ENCODE data around the gene KCNQ1. TPM values are rescaled to one million over a fixed set of nuclear protein-coding genes. Genes with fewer than 3 reads are reported as not detected.

The KCNQ1 gene
- total and polyA plus RNA-seq, 2 of the 13 experiments (the other 11 are each of a cell fraction or from before 2014, with no cell fraction given), result 0.02 to 0.08 TPM

DNA sequence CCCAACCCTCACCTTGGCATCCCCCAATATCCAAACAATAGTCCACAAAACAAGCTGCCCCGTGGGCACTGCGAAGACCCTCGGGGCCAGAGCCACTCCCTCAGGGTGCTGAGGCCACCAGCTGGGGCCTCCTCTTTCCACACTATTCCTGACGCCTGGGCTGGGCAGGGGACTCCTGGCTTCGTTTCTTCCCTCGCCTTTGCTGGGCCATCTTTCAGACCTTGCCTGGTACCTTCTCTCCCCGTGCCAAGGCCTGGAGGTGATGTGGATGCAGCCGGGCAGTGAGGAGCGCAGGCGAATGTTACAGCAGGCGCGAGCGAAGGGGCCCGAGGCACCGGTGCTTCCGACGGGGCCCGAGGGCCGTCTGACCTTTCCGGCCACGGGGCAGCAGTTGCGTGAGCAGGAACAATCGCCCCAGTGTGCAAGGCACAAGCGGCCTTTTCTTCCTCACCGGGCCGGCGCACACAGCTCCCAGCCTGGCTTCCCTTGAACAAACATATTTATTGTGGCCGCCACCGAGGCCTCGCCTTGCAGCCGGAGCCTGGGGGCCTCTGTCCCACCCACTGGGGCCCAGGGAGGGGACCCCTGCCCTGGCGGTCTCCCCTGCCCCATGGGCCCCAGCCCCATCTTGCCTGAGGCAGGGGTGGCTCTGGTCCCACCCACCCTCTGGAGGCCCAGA lies 287.6 kb downstream of the KCNQ1 start (continued):
- TF ChIP-seq, protein P1, sequence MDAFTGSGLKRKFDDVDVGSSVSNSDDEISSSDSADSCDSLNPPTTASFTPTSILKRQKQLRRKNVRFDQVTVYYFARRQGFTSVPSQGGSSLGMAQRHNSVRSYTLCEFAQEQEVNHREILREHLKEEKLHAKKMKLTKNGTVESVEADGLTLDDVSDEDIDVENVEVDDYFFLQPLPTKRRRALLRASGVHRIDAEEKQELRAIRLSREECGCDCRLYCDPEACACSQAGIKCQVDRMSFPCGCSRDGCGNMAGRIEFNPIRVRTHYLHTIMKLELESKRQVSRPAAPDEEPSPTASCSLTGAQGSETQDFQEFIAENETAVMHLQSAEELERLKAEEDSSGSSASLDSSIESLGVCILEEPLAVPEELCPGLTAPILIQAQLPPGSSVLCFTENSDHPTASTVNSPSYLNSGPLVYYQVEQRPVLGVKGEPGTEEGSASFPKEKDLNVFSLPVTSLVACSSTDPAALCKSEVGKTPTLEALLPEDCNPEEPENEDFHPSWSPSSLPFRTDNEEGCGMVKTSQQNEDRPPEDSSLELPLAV (CRISPR knock-in tag; conservative IDR thresholded peaks at IDR 0.05; ENCODE audit: low read depth), result no peak
- no peak for TF ChIP-seq JARID2 (CRISPR knock-in tag; IDR thresholded peaks at IDR 0.05; ENCODE audit: insufficient replicate concordance)
- TF ChIP-seq ZNF710 (CRISPR knock-in tag; IDR thresholded peaks at IDR 0.05; ENCODE audit: borderline replicate concordance), result peak; percentile 47
- no peak; the same call in 1 of the 2 replicates for TF ChIP-seq TARDBP (CRISPR knock-in tag; IDR thresholded peaks at IDR 0.05)
- no peak for TF ChIP-seq THAP9 (CRISPR knock-in tag; IDR thresholded peaks at IDR 0.05; ENCODE audit: borderline replicate concordance)
- TF ChIP-seq HOXD1 (CRISPR knock-in tag; IDR thresholded peaks at IDR 0.05), result peak; percentile 93
- TF ChIP-seq ZFP36 (IDR thresholded peaks at IDR 0.05; ENCODE audit: borderline replicate concordance, low read depth, low read length, partially characterized antibody), result no peak
- TF ChIP-seq, protein P2, sequence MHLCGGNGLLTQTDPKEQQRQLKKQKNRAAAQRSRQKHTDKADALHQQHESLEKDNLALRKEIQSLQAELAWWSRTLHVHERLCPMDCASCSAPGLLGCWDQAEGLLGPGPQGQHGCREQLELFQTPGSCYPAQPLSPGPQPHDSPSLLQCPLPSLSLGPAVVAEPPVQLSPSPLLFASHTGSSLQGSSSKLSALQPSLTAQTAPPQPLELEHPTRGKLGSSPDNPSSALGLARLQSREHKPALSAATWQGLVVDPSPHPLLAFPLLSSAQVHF (CRISPR knock-in tag; IDR thresholded peaks at IDR 0.05), result no peak; the same call in 1 of the 2 replicates
- TF ChIP-seq KLF9 (CRISPR knock-in tag; IDR thresholded peaks at IDR 0.05; ENCODE audit: low read depth), result no peak
- TF ChIP-seq ZNF737 (CRISPR knock-in tag; IDR thresholded peaks at IDR 0.05; ENCODE audit: borderline replicate concordance), result no peak
- no peak for TF ChIP-seq NR3C1 (CRISPR knock-in tag; IDR thresholded peaks at IDR 0.05)
- TF ChIP-seq, protein P3, sequence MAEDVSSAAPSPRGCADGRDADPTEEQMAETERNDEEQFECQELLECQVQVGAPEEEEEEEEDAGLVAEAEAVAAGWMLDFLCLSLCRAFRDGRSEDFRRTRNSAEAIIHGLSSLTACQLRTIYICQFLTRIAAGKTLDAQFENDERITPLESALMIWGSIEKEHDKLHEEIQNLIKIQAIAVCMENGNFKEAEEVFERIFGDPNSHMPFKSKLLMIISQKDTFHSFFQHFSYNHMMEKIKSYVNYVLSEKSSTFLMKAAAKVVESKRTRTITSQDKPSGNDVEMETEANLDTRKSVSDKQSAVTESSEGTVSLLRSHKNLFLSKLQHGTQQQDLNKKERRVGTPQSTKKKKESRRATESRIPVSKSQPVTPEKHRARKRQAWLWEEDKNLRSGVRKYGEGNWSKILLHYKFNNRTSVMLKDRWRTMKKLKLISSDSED (CRISPR knock-in tag; IDR thresholded peaks at IDR 0.05), result no peak; the same call in 1 of the 2 replicates
- peak; percentile 38; the same call in 1 of the 2 replicates for TF ChIP-seq ZFP41 (CRISPR knock-in tag; IDR thresholded peaks at IDR 0.05; ENCODE audit: borderline replicate concordance)
- no peak for TF ChIP-seq ZNF260 (CRISPR knock-in tag; IDR thresholded peaks at IDR 0.05; ENCODE audit: borderline replicate concordance, low read depth)
- TF ChIP-seq, protein P4, sequence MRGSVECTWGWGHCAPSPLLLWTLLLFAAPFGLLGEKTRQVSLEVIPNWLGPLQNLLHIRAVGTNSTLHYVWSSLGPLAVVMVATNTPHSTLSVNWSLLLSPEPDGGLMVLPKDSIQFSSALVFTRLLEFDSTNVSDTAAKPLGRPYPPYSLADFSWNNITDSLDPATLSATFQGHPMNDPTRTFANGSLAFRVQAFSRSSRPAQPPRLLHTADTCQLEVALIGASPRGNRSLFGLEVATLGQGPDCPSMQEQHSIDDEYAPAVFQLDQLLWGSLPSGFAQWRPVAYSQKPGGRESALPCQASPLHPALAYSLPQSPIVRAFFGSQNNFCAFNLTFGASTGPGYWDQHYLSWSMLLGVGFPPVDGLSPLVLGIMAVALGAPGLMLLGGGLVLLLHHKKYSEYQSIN (CRISPR knock-in tag; IDR thresholded peaks at IDR 0.05; ENCODE audit: borderline replicate concordance), result no peak
- peak; percentile 72; the same call in 1 of the 2 replicates for TF ChIP-seq MTERF4 (CRISPR knock-in tag; IDR thresholded peaks at IDR 0.05)
- TF ChIP-seq PAWR (CRISPR knock-in tag; IDR thresholded peaks at IDR 0.05; ENCODE audit: borderline replicate concordance), result no peak

Measured in HepG2 (cell line).